HEK293 (cell line): Measurements from ENCODE around the gene SPINT4.

Experiments used
- BCL11A ChIP-seq: fragments of 450-650 bp; formaldehyde crosslinking; IDR thresholded peaks from 2 replicates; pipeline ENCODE4 v1.5.1; 2016; ENCODE audit warnings: low read depth, missing biosample characterization, missing genetic modification characterization
- CTCF ChIP-seq: fragments of 450-650 bp; formaldehyde crosslinking; IDR thresholded peaks from 2 replicates; pipeline ENCODE4 v1.5.1; 2016; ENCODE audit warnings: missing biosample characterization, missing genetic modification characterization
- PATZ1 ChIP-seq: fragments of 450-650 bp; formaldehyde crosslinking; IDR thresholded peaks from 2 replicates; pipeline ENCODE4 v1.5.1; 2016; ENCODE audit warnings: missing biosample characterization, missing genetic modification characterization
- REST ChIP-seq: fragments of 450-650 bp; formaldehyde crosslinking; IDR thresholded peaks from 2 replicates; pipeline ENCODE4 v1.5.1; 2016; ENCODE audit warnings: missing biosample characterization, missing genetic modification characterization
- TSHZ1 ChIP-seq: fragments of 450-650 bp; formaldehyde crosslinking; IDR thresholded peaks from 2 replicates; pipeline ENCODE4 v1.5.1; 2016; ENCODE audit warnings: missing biosample characterization, missing genetic modification characterization, borderline replicate concordance
- ZFP41 ChIP-seq: fragments of 450-650 bp; formaldehyde crosslinking; IDR thresholded peaks from 2 replicates; pipeline ENCODE4 v1.5.1; 2016; ENCODE audit warnings: missing biosample characterization, missing genetic modification characterization, borderline replicate concordance
- ZNF274 ChIP-seq, 2 experiments: fragments of 200-500 bp in 1 of 2; fragments of 450-650 bp in 1 of 2; sonication (Bioruptor generic) in 1 of 2; formaldehyde crosslinking in 1 of 2; IDR thresholded peaks; 2 replicates each; pipeline versions ENCODE4 v1.5.1 to v1.6.1; 2014 to 2016; ENCODE audit warnings: borderline replicate concordance in 1 of 2, inconsistent platforms in 1 of 2, low read length in 1 of 2, missing biosample characterization in 1 of 2, missing genetic modification characterization in 1 of 2
- ZNF280D ChIP-seq: fragments of 450-650 bp; formaldehyde crosslinking; IDR thresholded peaks from 2 replicates; pipeline ENCODE4 v1.5.1; 2016; ENCODE audit warnings: missing biosample characterization, missing genetic modification characterization
- ZNF544 ChIP-seq: fragments of 450-650 bp; formaldehyde crosslinking; IDR thresholded peaks from 2 replicates; pipeline ENCODE4 v1.5.0; 2017; ENCODE audit warnings: missing biosample characterization, missing genetic modification characterization
- ZNF768 ChIP-seq: fragments of 450-650 bp; formaldehyde crosslinking; IDR thresholded peaks from 2 replicates; pipeline ENCODE4 v1.5.1; 2018; ENCODE audit warnings: missing biosample characterization, mild to moderate bottlenecking, missing genetic modification characterization
- ZNF830 ChIP-seq: fragments of 450-650 bp; IDR thresholded peaks from 2 replicates; pipeline ENCODE4 v1.5.0; 2018; ENCODE audit warnings: missing biosample characterization, missing genetic modification characterization, low read depth, mild to moderate bottlenecking, moderate library complexity

- TF ChIP-seq CTCF: no peak
- TF ChIP-seq ZNF830 (tag by site-specific recombination): no peak
- no peak for TF ChIP-seq PATZ1
- TF ChIP-seq ZNF274 (IDR thresholded peaks at IDR 0.05; ENCODE audit: low read length): no peak
- no peak for TF ChIP-seq ZNF274 (tag by site-specific recombination; IDR thresholded peaks at IDR 0.05; ENCODE audit: borderline replicate concordance)
- no peak for TF ChIP-seq ZNF544 (tag by site-specific recombination)
- TF ChIP-seq REST (tag by site-specific recombination): no peak
- TF ChIP-seq BCL11A: no peak
- TF ChIP-seq ZNF768: no peak
- no peak for TF ChIP-seq ZFP41 (tag by site-specific recombination)
- no peak for TF ChIP-seq TSHZ1
- no peak for TF ChIP-seq ZNF280D
Observed at GRCh38 chr20:45701104-45701503, 21.0 kb upstream of the SPINT4 start.
